Epithelial cell of prostate (primary cell): ENCODE results near the gene RRAS.
A peak's percentile ranks its signal among the peaks of the same experiment; 100 is the strongest.
"Not testable (repeated sequence)": the region's sequence is repeated elsewhere in the genome, so short reads cannot be mapped to it uniquely, and the experiment has no call there.

ENCODE experiments used
- DNase-seq: peaks from one replicate; pipeline ENCODE4 v3.0.0-alpha.2; 2011; ENCODE audit warnings: low read depth, low spot score
- H3K27ac ChIP-seq: fragments of 450-650 bp; 2 replicates; pipeline ENCODE4 v1.5.1; 2017; ENCODE audit warnings: mild to moderate bottlenecking

The RRAS gene

DNA sequence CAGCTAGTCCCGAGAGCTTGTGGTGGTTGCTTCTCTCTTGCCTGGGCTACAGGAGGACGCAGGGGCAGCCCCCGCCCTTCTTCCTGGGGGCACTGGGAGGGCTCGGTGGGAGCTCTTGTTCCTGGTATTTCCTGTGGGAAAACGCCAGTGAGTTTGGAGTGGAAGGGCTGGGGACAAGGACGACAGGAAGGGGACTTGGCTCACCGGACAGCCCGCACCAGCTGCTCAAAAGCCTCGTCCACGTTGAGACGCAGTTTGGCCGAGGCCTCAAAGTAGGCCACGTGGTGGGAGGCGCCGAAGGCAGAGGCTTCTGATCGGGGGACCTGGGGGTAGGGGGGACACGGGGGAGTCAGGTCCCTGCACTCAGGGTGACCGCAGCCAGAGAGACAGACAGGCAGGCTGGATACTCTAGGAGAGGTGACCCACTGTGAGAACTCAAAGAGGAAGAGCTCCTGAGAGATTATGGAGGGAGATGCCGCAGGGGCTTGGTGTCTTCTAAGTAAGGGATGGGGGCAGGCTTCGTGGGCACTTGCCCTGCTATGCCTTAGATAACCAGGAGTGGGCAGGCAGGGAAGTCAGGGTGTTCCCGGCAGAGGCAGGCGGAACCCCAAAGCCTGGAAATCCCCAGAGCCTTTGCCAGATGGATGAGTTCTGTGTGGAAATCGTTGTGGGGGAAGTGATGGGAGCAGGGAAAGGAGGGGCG, 4.3 kb downstream of the RRAS start:
- no peak for DNase-seq
- H3K27ac ChIP-seq: no peak overlapping the region

DNA sequence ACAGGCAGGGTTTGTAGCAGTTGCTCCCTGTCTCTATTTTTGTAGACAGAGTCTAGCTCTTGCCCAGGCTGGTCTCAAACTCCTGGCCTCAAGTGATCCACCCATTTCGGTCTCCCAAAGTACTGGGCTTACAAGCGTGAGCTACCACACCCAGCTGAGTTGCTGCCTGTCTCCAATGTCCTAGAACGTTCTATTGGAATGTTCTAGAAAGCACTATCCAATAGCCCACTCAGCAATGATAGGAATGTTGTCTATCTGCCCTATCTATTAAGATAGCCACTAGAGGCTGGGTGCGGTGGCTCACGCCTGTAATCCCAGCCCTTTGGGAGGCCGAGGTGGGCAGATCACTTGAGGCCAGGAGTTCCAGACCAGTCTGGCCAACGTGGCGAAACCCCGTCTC, 6.7 kb downstream of the RRAS start:
- H3K27ac ChIP-seq, DNase-seq: not testable (repeated sequence)

DNA sequence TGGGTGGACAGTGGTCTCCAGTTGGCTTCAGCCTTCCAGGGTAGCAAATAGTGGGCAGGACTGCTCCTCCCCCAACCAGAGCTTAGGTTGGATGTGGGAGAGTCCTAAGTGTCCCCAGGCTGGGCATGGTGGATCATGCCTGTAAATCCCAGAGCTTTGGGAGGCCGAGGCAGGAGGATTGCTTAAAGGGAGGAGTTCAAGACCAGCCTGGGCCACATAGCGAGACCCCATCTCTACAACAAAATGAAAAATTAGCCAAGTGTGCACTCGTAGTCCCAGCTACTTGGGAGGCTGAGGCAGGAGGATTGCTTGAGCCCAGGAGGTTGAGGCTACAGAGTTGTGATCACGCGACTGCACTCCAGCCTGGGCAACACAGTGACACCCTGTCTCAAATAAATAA, 7.4 kb downstream of the RRAS start:
- DNase-seq: no peak
- no peak overlapping the region for H3K27ac ChIP-seq

DNA sequence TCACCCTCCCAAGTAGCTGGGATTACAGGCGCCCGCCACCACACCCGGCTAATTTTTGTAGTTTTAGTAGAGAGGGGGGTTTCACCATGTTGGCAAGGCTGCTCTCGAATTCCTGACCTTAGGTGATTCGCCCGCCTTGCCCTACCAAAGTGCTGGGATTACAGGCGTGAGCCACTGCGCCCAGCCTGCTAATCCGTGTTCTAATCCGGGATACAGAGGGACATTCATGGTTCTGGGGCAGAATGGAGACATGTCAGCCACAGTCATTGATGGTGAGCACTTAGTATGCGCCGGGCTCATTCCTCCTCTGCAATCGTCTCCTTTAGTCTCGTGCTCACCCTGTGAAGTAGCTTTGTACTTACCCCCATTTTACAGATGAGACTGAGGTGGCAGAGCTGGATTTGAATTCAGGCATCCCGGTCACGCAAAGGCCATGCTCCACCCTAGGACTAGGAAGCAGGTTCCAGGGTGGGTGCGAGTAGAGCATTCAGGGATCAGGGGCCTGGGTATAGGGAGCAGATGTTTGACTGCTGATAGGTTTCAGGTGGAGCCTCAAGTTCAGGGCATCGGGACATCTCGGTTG, 8.2 kb downstream of the RRAS start:
- DNase-seq: no peak
- H3K27ac ChIP-seq: no peak overlapping the region

DNA sequence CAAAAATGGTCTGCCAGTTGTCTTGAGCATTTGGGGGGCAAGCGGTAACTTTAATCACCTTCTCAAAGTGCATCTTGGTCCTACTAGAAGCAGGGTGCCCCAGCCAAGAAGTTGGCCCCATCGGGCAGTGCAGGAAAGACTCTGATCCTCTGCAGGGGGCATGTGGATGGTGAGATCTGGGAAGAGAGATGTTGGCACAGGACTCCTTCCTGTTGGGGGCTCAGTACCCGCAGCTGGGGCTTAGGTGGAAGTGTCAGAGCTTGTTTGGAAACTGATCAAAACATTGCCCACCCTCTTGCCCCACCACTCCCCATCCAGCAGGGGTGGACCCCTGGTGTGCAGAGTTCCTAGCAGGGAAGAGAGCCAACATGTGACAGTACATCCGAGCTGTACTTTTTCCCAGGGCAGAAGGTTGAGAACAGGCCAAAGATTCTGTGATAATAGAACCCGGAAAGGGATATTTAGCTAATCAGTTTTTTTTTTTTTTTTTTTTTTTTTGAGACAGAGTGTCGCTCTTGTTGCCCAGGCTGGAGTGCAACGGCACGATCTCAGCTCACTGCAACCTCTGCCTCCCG, 8.8 kb downstream of the RRAS start:
- DNase-seq: no peak
- no peak overlapping the region for H3K27ac ChIP-seq

DNA sequence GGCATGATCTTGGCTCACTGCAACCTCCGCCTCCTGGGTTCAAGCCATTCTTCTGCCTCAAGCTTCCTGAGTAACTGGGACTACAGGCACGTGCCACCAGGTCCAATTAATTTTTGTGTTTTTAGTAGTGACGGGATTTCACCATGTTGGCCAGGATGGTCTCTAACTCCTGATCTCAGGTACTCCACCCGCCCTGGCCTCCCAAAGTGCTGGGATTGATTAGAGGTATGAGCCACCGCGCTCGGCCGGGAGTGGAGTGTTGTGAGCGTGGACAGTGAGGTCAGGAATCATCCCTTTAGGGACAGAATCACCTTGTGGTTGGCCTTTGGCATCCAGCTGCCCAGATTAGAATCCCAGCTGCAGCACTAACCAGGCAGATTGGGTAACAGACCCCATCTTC, 10.3 kb downstream of the RRAS start:
- no peak for DNase-seq
- H3K27ac ChIP-seq: no peak overlapping the region

DNA sequence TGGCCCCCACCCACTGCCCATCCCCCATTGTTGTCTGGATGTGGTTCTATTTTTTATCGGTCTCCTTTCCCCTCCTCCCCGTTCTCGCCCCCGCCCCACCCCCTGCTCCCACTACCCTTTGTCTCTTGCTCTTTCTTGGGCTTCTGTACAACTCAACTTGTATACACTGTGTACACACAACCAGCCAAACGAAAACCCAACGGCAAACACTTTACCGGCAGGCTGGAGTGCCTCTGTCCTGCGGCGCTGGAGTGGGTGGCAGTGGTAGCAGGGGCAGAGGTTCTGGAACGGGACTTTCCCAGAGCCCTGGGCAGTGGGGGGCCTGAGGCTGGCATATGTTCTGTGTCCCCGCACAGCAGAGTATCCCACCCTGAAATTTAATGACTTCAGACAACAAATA, 13.7 kb downstream of the RRAS start:
- DNase-seq: no peak

DNA sequence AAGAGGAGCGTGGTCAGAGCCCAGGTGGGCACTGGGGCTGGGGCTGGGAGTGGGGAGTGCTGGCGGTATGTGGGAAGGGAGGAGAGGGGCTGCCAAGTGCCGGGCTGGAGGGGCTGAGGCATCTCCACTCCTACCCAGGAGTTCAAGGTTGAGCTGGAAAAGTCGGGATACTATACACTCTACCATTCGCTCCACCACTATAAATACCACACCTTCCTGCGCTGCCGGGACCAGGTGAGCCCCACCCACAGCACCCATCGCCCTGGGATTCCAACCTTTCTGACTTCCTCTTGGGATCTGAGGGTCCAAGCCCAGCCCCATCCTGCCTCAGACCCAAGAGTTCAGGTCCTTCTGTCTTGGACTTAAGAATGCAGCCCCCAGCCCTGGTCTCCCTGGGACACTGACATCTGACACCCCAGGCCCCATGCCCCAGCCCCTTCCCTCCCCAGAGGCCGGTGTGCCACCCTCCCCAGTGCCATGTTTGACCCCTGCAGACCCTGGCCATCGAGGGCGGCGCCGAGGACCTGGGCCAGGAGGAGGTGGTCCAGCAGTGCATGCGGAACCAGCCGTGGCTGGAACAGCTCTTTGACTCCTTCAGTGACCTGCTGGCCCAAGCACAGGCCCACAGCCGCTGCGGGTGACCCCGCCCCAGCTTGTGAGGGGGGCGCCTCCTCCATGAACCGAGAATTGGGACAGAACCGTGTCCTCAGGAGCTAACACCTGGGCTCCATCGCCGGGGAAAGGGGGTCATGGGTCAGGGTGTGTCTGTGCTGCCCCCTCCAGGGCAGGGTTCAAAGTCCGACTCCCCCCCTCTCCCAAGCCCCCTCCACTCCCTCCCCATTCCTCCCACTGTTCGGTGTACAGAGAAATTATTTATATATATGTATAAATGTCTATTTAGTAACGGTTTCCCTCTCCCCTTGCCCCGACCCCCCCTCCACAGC, 14.7 kb downstream of the RRAS start:
- no peak for DNase-seq

More for the DNA sequence above, 13.7 kb downstream of the RRAS start:
- H3K27ac ChIP-seq: no peak overlapping the region

DNA sequence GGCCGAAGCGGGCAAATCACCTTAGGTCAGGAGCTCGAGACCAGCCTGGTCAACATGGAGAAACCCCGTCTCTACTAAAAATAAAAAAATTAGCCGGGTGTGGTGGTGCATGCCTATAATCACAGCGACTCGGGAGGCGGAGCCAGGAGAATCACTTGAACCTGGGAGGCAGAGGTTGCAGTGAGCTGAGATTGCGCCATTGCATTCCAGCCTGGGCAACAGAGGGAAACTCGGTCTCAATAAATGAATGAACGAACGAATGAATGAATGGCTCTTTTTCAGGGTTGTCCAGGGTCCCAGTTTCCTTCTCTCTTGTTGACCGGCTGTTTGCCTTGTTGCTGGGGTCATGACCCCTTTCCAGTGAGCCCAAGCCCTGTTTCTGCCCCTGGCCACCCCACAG, 22.1 kb downstream of the RRAS start:
- H3K27ac ChIP-seq, DNase-seq: not testable (repeated sequence)

More for the DNA sequence above, 14.7 kb downstream of the RRAS start:
- no peak overlapping the region for H3K27ac ChIP-seq

DNA sequence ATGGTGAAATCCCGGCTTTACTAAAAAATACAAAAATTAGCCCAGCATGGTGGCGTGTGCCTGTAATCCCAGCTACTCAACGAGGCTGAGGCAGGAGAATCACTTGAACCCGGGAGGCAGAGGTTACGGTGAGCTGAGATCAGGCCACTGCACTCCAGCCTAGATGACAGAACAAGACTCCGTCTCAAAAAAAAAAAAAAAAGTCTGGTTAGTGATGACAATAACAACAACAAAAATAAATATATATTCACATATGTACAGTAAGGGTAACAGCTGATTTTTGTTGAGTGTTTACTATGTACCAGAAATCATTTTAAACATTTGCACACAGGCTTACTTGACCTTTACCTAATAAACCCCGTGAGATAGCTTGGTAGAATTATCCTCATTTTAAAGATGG, 23.0 kb downstream of the RRAS start:
- DNase-seq: no peak
- no peak overlapping the region for H3K27ac ChIP-seq

DNA sequence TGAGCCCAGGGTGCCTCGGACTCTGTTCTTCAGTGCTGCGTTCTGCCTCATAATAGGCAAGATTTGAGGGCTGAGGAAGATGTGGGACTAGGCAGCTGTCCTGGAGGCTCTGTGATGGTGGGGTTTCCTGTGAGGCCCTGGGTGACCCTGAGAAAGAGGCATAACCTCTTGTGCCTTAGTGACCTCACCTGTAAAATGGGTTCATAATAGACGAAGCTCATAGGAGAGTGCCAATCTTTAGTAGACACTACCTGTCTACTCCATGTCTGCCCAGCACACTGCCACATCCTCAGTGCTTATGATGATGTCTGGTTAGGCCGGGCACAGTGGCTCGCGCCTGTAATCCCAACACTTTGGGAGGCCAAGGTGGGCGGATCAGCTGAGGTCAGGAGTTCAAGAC, 23.4 kb downstream of the RRAS start:
- no peak for DNase-seq
- no peak overlapping the region for H3K27ac ChIP-seq

DNA sequence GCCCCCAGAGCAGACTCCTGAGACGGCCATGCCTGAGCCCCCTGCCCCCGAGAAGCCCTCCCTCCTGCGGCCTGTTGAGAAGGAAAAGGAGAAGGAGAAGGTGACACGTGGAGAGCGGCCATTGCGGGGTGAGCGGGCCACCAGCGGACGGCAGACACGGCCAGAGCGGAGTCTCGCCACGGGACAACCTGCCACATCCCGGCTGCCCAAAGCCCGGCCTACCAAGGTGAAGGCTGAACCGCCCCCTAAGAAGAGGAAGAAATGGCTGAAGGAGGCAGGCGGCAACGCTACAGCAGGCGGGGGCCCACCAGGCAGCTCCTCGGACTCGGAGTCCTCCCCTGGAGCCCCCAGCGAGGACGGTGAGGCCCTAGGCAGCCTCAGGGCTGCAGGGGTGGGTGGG, 24.1 kb downstream of the RRAS start:
- DNase-seq: no peak
- H3K27ac ChIP-seq: no peak overlapping the region

DNA sequence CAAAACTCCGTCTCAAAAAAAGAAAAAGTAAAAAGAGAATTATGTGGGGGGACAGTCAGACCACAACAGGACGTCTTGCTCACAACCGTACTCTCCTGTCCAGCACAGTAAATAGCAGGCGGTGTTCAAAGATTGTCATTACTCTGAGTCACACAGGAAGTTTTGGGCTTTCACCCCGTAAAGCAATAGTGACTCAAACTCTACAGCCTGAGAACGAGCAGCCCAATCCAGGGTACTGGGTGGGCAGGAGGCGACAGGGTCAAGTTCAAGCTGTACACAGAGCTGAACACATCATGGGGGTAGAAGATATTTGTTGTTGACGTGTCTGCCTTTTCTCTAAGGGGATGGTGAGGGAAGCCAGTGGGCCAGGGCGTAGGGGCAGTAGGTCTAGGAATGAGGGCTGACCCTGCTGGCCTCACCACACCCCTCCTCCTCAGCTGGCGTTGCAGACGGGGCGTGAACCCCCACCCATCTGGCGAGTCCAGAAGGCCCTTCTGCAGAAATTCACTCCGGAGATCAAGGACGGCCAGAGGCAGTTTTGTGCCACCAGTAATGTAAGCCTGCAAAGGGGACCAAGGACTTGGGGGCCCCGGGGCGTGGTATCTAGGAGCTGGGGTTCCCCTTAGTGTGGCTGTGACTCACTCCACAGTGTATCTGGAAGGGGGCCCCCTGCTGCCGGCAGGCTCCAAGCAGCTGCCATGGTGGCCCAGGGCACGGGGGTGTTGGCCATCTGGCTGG, 25.7 kb downstream of the RRAS start:
- peak; percentile 22 for DNase-seq
- peak overlapping the region; percentile 79 for H3K27ac ChIP-seq

DNA sequence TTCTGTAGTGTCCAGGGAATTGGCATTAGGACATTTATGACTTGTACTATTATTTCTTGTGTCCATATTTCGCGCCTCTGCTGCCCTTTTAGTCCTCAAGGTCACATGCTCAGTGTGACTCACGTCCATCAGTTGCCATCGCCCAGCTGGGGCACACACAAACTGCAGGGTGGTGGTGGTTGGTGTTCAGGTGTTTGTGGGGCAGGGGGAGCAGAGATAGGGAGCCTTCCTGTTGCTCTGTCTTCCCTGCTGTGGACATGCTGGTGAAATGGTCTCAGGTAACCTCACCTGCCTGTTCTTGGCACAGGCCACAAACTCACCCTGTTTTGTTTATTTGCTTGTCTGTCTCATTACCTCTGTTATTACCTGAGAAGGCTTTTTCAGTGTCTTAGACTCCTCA, 26.6 kb downstream of the RRAS start:
- H3K27ac ChIP-seq: peak overlapping the region; percentile 79
- DNase-seq: no peak

DNA sequence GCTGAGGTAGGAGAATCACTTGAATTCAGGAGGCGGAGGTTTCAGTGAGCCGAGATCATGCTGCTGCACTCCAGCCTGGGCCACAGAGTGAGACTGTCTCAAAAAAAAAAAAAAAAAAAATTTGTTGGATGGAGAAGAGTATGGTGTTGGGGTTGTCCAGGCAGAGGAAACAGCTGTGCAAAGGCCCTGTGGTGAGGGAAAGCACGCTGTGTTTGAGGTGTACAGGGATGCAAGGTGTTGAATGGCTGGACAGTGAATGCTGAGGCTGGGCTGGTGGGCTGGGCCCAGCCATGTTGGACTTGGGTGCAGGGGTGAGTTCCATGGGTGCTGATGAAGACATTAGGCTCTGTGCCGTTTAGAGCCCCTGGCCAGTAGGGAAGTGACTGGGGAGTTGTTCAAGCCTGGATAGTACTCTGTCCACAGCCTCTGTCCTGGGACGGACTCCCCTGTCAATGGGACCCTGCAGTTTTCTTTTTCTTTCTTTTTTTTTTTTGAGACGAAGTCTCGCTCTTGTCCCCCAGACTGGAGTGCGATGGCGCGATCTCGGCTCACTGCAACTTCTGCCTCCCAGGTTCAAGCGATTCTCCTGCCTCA, 30.3 kb downstream of the RRAS start:
- H3K27ac ChIP-seq: no peak overlapping the region
- no peak for DNase-seq

DNA sequence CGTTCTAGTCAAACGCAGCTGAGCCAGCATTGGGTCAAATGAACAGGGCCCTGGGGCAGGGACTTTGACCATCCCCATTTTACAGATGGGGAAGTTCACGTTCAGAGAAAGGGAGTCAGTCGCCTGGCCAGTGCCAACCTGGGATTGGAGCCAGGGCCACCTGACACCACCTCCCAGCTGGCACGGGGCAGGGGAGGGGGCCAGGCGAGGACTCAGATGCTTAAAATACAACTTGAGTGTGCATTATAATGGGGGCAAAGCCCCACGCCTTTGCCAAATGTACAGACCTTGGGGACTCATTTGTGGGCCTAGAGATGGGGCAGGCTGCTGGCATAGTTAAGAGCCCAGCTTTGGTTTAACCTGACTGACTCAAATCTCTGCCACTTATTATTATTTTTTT, 34.3 kb downstream of the RRAS start:
- no peak for DNase-seq
- H3K27ac ChIP-seq: no peak overlapping the region

DNA sequence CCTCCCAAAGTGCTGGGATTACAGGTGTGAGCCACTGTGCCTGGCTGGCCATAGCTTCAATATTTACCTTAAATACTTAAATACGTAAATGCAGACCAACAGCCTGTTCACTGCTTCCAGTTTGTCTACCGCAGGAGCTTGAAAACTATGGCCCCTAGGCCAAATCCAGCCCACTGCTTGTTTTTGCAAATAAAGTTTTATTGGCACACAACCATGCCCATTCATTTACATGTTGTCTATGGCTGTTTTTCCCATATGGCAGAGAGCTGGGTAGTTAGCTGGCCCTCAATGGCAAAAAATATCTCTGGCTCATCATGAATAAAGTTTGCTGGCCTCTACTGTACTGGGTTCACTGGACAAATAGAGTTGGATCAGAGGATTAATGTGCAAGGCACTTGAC, 37.1 kb downstream of the RRAS start:
- DNase-seq: no peak
- H3K27ac ChIP-seq: no peak overlapping the region

DNA sequence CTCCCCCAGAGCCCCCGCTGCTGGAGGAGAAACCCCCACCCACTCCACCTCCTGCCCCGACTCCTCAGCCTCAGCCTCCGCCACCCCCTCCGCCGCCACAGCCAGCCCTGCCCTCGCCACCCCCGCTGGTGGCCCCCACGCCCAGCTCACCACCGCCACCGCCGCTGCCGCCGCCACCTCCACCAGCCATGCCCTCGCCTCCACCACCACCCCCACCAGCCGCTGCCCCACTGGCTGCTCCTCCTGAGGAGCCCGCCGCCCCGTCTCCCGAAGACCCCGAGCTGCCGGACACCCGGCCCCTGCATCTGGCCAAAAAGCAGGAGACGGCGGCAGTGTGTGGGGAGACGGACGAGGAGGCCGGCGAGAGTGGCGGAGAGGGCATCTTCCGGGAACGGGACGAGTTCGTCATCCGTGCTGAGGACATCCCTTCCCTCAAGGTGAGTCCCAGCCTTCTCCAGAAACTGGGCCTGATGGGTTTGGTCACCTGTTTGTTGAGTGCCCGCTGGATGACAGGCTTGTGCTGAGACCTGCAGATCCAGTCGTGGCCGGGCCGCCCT, 38.4 kb downstream of the RRAS start:
- no peak overlapping the region for H3K27ac ChIP-seq
- no peak for DNase-seq
